Measurements from ENCODE around the gene ZSWIM5.

ZSWIM5 gene

GRCh38 chr1:45040297-45040696 is 166.1 kb downstream of the ZSWIM5 start:
- in situ Hi-C loops (cut with MboI; ENCODE audit: low pct_unique_long_range_greater_than_20kb, low sequenced_read_pairs, unreplicated experiment) = no loop called here
- DNase-seq (ENCODE audit: low spot score) = no peak
- TF ChIP-seq CTCF (IDR thresholded peaks at IDR 0.05; ENCODE audit: extremely low read depth, insufficient read depth, missing control alignments) = no peak

- in situ Hi-C loops (cut with MboI; ENCODE audit: low pct_unique_long_range_greater_than_20kb, low sequenced_read_pairs, unreplicated experiment) = no loop called here
- DNase-seq (ENCODE audit: low spot score) = no peak
- no peak for TF ChIP-seq CTCF (IDR thresholded peaks at IDR 0.05; ENCODE audit: extremely low read depth, insufficient read depth, missing control alignments)
Measured at GRCh38 chr1:45038661-45039364, 167.6 kb downstream of the ZSWIM5 start.

GRCh38 chr1:45038240-45038639 is 168.2 kb downstream of the ZSWIM5 start:
- DNase-seq (ENCODE audit: low spot score) = no peak
- in situ Hi-C loops (cut with MboI; ENCODE audit: low pct_unique_long_range_greater_than_20kb, low sequenced_read_pairs, unreplicated experiment) = no loop called here
- no peak for TF ChIP-seq CTCF (IDR thresholded peaks at IDR 0.05; ENCODE audit: extremely low read depth, insufficient read depth, missing control alignments)

GRCh38 chr1:45037456-45037855 is 168.9 kb downstream of the ZSWIM5 start:
- in situ Hi-C loops (cut with MboI; ENCODE audit: low pct_unique_long_range_greater_than_20kb, low sequenced_read_pairs, unreplicated experiment) = no loop called here
- no peak for DNase-seq (ENCODE audit: low spot score)
- no peak for TF ChIP-seq CTCF (IDR thresholded peaks at IDR 0.05; ENCODE audit: extremely low read depth, insufficient read depth, missing control alignments)

GRCh38 chr1:45035631-45036301 is 170.6 kb downstream of the ZSWIM5 start:
- TF ChIP-seq CTCF (IDR thresholded peaks at IDR 0.05; ENCODE audit: extremely low read depth, insufficient read depth, missing control alignments) = no peak
- no peak for DNase-seq (ENCODE audit: low spot score)
- in situ Hi-C loops (cut with MboI; ENCODE audit: low pct_unique_long_range_greater_than_20kb, low sequenced_read_pairs, unreplicated experiment) = no loop called here

GRCh38 chr1:45033356-45033755 is 173.0 kb downstream of the ZSWIM5 start:
- no peak for TF ChIP-seq CTCF (IDR thresholded peaks at IDR 0.05; ENCODE audit: extremely low read depth, insufficient read depth, missing control alignments)
- peak; percentile 65 for DNase-seq (ENCODE audit: low spot score)
- in situ Hi-C loops (cut with MboI; ENCODE audit: low pct_unique_long_range_greater_than_20kb, low sequenced_read_pairs, unreplicated experiment) = no loop called here
